Measurements from ENCODE around the gene PRKN. TPM values are rescaled to one million over a fixed set of nuclear protein-coding genes. Genes with fewer than 3 reads are reported as not detected.

Gene PRKN
- total and polyA plus RNA-seq, 2 experiments from 2014 or later = 0.10 to 0.84 TPM

DNA sequence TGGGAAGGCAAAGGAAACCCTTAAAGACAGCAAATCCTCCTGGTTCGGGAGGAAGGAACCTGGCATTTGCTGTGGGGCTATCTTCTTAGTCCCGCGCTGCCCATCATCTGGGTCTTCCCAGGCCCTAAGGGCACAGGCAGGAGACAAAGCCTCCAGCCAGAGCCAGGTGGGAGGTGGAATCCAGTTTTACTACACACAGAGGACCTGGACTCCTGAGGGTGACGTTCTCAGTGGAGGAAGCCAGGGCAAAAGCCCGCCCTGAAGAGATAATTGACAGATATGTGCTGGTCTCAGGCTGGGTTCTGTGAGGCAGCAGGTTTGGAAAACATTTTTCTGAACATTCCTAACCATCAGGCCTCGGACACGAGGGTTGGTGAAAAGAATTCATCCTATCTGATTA lies 1365.3 kb downstream of the PRKN start:
- Histone ChIP-seq H3K4me3 (no peak overlapping the region), H3K36me3 (ENCODE audit: insufficient read depth) (no peaks in the 10 kb centered on the region), H3K79me2 (replicated peaks; ENCODE audit: insufficient read depth) (no peaks in the 10 kb centered on the region), H3F3A (replicated peaks; ENCODE audit: low read depth) (no peaks in the 10 kb centered on the region), H3K9me2 (ENCODE audit: insufficient read depth) (no peaks in the 10 kb centered on the region), H4K20me1 (replicated peaks; ENCODE audit: insufficient read depth) (no peaks in the 10 kb centered on the region), H3K4me2 (no peak overlapping the region), H3K27ac (ENCODE audit: low read depth) (no peak overlapping the region), H3K4me1 (ENCODE audit: insufficient read depth) (no peaks in the 10 kb centered on the region), H3K27me3 (ENCODE audit: insufficient read depth) (no peaks in the 10 kb centered on the region), H2AFZ (no peak overlapping the region)
- H3K36me3 Mint-ChIP-seq (ENCODE audit: low read depth) = peaks cover 10% of the 10 kb centered on the region
- H3K27ac Mint-ChIP-seq = no peak overlapping the region
- H3K4me3 Mint-ChIP-seq = no peak overlapping the region
- no peaks in the 10 kb centered on the region for H3K27me3 Mint-ChIP-seq (ENCODE audit: insufficient read depth, low read depth, poor library complexity)
- DNase-seq (ENCODE audit: low spot score) (no peak), ATAC-seq (no peak)
- H3K9me3 Mint-ChIP-seq = peaks cover 21% of the 10 kb centered on the region
- TF ChIP-seq EZH2 (IDR thresholded peaks at IDR 0.05; ENCODE audit: low read depth, unreplicated experiment) (no peak), CREB1 (CRISPR knock-in tag; IDR thresholded peaks at IDR 0.05; ENCODE audit: low read depth) (no peak), CTCF (conservative IDR thresholded peaks at IDR 0.05; ENCODE audit: low read depth in 2 of 2) (no peak), NANOG (IDR thresholded peaks at IDR 0.05; ENCODE audit: borderline replicate concordance) (no peak), ZNF331 (CRISPR knock-in tag; IDR thresholded peaks at IDR 0.05; ENCODE audit: low read depth) (no peak), EZH2phosphoT487 (IDR thresholded peaks at IDR 0.05; ENCODE audit: unreplicated experiment) (no peak), STAT1 (IDR thresholded peaks at IDR 0.05; ENCODE audit: unreplicated experiment) (no peak), POLR2AphosphoS5 (IDR thresholded peaks at IDR 0.05; ENCODE audit: low read depth) (no peak), JUNB (IDR thresholded peaks at IDR 0.05; ENCODE audit: unreplicated experiment) (no peak), ZNF114 (CRISPR knock-in tag; IDR thresholded peaks at IDR 0.05) (no peak), REST (IDR thresholded peaks at IDR 0.05; ENCODE audit: unreplicated experiment) (no peak)
- TF ChIP-seq, protein P1, sequence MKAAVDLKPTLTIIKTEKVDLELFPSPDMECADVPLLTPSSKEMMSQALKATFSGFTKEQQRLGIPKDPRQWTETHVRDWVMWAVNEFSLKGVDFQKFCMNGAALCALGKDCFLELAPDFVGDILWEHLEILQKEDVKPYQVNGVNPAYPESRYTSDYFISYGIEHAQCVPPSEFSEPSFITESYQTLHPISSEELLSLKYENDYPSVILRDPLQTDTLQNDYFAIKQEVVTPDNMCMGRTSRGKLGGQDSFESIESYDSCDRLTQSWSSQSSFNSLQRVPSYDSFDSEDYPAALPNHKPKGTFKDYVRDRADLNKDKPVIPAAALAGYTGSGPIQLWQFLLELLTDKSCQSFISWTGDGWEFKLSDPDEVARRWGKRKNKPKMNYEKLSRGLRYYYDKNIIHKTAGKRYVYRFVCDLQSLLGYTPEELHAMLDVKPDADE (IDR thresholded peaks at IDR 0.05) = no peak
- TF ChIP-seq, protein P2, sequence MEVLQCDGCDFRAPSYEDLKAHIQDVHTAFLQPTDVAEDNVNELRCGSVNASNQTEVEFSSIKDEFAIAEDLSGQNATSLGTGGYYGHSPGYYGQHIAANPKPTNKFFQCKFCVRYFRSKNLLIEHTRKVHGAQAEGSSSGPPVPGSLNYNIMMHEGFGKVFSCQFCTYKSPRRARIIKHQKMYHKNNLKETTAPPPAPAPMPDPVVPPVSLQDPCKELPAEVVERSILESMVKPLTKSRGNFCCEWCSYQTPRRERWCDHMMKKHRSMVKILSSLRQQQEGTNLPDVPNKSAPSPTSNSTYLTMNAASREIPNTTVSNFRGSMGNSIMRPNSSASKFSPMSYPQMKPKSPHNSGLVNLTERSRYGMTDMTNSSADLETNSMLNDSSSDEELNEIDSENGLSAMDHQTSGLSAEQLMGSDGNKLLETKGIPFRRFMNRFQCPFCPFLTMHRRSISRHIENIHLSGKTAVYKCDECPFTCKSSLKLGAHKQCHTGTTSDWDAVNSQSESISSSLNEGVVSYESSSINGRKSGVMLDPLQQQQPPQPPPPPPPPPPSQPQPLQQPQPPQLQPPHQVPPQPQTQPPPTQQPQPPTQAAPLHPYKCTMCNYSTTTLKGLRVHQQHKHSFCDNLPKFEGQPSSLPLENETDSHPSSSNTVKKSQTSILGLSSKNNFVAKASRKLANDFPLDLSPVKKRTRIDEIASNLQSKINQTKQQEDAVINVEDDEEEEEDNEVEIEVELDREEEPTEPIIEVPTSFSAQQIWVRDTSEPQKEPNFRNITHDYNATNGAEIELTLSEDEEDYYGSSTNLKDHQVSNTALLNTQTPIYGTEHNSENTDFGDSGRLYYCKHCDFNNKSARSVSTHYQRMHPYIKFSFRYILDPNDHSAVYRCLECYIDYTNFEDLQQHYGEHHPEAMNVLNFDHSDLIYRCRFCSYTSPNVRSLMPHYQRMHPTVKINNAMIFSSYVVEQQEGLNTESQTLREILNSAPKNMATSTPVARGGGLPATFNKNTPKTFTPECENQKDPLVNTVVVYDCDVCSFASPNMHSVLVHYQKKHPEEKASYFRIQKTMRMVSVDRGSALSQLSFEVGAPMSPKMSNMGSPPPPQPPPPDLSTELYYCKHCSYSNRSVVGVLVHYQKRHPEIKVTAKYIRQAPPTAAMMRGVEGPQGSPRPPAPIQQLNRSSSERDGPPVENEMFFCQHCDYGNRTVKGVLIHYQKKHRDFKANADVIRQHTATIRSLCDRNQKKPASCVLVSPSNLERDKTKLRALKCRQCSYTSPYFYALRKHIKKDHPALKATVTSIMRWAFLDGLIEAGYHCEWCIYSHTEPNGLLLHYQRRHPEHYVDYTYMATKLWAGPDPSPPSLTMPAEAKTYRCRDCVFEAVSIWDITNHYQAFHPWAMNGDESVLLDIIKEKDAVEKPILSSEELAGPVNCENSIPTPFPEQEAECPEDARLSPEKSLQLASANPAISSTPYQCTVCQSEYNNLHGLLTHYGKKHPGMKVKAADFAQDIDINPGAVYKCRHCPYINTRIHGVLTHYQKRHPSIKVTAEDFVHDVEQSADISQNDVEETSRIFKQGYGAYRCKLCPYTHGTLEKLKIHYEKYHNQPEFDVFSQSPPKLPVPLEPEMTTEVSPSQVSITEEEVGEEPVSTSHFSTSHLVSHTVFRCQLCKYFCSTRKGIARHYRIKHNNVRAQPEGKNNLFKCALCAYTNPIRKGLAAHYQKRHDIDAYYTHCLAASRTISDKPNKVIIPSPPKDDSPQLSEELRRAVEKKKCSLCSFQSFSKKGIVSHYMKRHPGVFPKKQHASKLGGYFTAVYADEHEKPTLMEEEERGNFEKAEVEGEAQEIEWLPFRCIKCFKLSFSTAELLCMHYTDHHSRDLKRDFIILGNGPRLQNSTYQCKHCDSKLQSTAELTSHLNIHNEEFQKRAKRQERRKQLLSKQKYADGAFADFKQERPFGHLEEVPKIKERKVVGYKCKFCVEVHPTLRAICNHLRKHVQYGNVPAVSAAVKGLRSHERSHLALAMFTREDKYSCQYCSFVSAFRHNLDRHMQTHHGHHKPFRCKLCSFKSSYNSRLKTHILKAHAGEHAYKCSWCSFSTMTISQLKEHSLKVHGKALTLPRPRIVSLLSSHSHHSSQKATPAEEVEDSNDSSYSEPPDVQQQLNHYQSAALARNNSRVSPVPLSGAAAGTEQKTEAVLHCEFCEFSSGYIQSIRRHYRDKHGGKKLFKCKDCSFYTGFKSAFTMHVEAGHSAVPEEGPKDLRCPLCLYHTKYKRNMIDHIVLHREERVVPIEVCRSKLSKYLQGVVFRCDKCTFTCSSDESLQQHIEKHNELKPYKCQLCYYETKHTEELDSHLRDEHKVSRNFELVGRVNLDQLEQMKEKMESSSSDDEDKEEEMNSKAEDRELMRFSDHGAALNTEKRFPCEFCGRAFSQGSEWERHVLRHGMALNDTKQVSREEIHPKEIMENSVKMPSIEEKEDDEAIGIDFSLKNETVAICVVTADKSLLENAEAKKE (CRISPR knock-in tag; IDR thresholded peaks at IDR 0.05) = no peak
- no peaks in the 10 kb centered on the region for H3K4me1 Mint-ChIP-seq

Data from GM23338 (cell line).